CD4-positive, alpha-beta T cell treated with Interleukin-10 for 1 hour (primary cell): ENCODE results near the gene ATG16L2.
A peak's percentile ranks its signal among the peaks of the same experiment; 100 is the strongest.
"Not testable (repeated sequence)": the region's sequence is repeated elsewhere in the genome, so short reads cannot be mapped to it uniquely, and the experiment has no call there.

Experiments used
- DNase-seq: peaks from one replicate; pipeline ENCODE4 v3.0.0-alpha.2; 2020

The ATG16L2 gene

DNA sequence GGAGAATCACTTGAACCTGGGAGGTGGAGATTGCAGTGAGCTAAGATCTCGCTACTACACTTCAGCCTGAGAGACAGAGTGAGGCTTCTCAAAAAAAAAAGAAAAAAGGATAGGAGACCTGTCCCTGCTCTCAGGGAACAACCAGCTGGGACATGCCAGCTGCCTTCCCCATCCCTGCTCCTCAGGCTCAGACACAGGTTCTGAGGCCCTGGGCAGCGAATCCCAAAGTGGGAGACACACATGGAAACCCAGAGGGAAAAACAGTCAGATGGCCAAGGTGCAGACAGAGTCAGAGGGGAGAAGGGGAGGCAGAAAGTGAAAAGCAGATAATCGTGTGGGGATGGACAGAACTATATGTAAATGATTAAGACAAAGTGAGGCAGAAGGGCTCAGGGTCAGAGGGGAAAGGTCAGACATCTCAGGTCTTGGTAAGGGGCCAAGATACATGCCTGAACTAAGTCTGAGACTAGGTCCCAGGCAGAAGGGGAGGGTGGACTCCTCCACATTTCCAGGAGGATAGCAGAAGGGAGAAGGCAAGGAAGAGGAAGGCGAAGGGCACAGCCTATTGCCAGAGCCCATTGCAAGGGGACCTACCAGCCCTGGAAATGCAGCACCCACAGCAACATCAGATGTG lies 34.6 kb upstream of the ATG16L2 start:
- DNase-seq, result no peak

DNA sequence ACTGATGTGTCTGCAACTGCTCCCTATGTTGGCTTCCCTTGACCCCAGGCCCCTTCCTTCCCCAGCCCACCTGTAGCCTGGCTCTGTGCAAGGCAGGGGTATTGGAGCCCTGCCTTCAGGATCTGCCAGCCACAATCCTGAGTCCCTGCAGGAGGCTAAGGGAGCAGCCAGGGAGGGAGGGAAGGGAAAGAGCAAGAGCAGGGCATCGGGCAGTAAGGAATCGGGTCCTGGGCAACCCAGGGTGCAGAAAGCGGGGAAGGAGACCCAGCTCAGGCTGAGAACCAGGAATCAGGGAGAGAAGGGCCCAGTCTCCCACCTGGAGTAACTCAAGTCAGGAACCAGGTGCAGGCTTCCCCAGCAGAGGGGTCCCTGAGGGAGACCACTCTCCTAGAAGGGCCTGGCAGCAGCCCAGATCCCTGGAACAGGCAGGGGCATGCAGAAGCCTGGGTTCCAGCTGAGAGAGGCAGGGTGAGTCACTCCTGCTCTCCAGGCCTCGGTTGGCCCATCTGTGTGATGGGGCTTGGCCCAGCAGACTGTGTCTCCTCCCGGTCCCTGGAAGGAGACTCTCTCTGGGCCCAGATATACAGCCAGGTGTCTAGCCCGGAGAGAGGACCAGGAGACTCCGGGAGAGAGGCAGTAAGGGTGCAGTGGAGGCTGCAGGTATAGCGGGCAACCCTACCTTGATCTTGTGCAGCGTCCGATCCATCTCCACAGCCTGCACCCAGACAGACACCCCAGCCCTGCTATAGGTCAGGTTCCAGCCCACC lies 33.7 kb upstream of the ATG16L2 start:
- DNase-seq, result no peak

DNA sequence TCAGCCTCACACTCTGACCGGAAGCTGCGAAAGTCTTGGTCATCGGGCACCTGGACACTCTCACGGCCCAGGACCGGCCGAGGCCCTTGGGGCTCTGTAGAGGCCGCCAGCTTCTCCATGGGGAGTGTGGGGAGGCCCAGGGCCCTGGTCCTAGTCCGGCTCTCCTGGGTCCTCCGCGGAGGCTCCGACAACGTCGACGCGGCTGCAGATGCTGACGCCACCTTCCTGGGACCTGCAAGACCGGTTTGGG lies 33.2 kb upstream of the ATG16L2 start:
- DNase-seq, result no peak

DNA sequence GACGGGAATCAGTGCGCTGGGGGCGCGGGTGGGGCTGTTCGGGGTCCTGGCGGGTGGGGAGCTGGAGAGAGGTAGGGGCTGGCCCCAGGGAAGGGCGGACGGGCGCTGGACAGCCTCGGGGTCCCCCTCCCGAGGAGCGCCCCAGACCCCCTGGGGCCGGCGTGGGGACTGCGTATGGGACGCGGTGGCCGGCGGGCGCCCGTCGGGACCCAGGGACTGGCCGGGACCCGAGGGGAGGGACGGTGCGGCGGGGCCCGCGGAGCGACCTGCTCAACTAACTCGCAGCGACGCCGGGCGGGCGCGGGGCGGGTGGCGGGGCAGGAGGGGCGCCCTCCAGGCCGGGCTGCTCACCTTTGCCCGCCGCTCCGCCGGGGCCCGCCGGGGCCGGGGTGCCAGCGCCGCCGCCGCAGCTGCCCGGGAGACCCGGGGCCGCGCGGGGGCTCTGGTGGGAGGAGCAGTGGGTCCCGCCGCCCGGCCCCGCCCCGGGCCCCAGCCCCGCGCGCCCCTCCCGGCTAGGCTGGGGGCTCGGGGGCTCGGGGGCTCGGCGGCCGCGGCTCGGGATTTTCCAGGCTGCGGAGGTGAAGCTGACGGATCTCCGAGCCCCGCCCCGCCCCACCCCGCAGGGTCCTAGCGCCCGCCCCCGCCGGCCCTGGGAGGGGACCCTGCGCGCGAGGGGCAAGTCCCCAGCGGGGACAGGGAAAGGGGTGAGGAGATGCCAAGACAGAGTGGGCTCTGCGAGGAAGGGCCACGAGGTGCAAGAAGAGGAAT lies 32.7 kb upstream of the ATG16L2 start:
- peak; percentile 69 for DNase-seq

DNA sequence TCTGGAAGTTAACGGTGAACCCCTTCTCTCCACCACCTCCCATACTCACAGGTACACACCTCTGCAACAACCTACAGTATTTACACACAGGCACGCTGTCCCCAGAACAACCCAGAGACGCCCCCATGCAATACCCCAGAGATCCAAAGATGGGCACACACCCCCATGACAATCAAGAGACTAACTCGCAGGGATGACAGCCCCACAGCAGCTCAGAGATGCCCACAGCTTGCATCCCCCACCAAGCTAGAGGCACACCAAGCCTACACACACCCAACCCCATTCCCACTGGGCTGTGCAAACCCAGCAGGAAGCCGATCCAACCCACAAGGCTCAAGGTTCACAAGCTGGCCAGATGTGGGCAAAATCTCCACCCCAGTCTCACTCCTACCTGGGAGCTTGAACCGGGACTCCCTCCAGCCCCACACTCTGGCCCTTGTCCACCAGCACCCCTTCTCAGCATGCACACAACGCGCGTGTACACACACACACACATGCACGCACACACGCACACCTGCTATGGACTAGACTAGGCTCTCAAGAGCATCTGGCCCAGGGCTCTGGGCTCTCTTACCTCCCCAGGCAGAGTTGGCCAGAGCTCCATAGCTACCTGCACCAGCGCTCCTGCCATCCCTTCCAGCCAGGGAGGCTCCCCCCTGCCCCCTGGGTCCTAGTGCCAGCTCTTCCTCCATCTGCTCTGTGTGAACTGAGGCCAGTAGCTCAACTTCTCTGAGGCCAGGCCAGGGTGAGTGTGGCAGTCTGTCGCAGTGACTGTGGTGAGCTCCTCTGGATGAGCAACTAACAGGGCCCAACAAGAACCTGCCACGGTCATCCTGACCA lies 31.9 kb upstream of the ATG16L2 start:
- DNase-seq, result no peak

DNA sequence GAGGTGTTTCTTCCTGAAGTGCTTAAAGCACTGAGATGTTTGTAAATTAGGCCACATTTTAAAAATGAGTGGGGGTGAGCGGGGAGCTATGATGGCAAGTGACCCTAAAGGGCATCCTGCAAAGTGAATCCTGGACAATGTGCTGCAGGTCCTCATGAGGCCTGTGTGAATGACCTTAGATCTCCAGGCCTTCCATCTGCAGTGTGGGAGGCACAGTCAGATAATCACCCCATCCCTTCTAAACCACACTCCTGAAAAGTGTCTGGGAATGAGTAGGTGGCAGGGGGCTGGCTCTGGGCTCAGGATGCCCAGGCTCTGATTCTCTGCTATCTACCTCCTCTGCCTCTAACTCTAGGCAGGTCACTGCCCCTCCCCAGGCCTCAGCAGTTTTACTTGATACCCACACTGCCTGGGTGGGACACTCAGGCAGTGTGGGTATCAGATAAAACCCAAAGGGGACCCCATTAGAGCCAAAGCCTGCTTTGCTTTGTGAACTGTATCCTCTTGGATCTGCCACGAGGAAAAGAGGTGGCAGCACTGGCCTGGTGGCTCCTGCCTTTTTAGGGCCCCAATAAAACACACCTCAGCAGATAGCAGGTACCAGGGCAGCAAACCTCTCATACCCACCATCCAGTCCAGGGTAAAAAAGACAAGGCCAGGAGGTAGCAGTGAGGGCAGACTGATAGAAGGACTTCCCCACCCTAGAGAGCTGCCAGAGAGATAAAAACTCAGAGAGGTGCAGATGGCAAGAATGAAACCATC lies 30.9 kb upstream of the ATG16L2 start:
- no peak for DNase-seq

DNA sequence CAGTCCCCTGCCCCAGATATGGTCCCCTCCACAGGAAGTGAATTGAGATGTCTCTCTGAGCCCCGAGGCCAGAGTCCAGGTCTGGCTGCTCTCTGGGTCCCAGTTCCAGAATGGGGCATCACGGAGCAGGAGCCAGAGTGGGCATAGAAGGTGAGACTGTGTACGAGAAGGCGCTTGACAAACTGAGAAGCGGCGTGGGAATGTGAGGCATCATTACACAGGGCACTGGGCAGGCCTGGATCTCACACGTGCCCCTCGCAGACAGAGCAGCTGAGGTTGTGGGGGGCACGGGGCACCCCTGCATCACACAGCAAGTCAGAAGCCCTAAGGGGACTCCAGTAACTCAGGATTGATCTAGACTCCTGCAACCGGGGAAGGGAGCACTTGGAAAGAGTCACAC lies 29.5 kb upstream of the ATG16L2 start:
- DNase-seq, result no peak

DNA sequence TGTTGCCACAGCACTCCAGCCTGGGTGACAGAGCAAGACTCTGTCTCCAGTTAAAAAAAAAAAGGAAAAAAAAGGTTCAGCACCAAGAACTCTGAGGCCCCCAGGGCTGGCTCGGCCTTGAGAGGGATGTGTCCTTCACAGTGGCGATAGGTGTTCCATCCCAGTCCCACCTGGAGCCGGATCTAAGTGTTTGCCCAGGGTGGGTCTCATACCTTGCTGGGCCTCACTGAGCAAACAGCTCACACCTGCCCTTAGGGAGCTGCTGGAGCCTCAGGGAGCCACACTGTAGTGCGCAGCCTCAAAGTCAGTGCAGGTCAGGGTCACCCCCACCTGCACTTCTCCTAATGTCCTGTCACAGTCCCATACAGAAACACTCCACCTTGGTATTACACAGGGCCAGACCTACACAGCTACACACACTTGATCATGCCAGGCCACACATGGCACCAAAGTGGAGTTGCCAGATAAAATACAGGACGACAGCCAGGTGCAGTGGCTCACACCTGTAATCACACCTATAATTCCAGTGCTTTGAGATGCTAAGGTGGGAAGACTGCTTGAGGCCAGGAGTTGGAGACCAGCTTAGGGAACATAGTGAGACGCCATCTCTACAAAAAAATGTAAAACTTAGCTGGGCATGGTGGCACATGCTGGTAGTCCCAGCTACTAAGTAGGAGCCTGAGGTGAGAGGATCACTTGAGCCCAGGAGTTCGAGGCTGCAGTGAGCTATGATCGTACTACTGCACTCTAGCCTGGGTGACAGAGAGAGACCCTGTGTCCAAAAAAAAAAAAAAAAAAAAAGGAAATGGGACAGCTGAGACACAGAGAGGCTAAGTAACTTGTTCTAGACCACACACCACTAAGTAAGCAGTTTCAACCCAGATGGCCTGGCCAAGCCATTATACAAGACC lies 27.7 kb upstream of the ATG16L2 start:
- no peak for DNase-seq

DNA sequence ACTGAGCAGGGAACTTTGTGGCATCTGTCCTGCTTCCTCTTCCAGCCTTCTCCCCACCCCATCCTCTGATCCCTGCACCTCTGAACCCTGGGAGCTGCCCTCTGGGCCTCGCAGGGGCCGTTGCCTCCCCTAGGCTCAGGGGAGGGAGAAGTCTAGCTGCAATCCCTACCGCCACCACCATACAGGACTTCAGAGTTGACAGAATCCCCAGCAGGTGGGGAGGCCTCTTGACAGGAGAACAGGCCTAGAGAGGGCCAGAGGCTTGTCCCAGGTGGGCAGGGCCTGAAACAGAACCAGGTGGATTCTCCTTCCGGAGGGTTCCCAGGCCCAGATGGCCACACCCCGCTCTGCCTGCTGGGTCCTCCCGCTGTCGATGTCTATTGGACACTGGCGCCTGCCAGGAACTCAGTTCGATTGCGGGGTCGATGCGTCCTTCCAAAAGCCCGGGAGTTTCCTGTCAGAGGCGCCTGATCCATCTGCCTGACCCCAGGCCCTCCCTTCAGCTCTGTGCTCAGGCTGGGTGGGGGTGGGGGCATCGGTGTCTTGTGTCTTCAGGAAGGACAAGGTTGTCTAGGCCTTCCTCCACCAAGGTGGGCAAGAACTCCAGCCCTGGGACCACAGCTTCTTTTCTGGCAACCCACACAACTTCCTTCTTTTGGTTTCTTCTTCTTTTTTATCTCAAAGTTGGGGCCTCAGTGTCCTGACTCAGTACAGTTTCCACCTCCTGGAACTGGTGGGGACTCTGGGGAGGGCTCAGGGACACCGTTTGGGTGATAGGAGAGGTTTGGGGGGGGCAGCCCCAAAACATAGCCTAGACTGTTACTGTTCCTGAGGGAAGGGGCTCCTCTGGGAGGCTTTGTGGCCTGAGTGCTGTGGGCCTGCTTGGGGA lies 26.8 kb upstream of the ATG16L2 start:
- no peak for DNase-seq

DNA sequence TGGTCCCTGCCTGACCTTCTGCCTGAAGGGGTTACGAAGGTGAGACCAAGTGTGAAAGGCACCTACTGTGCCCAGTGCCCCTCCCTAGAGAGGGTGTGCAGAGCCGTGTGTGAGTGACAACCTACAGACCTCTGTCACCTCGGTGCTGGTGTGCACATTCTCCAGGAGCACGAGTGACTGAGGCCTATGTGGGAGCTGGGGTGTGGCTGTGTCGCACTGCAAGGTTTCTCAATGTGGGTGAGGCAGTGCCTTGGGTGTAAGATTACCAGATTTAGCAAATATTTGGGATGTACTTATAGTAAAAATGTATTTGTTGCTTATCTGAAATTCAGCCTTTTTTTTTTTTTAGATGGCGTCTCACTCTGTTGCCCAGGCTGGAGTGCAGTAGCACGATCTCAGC lies 26.0 kb upstream of the ATG16L2 start:
- DNase-seq, result no peak

DNA sequence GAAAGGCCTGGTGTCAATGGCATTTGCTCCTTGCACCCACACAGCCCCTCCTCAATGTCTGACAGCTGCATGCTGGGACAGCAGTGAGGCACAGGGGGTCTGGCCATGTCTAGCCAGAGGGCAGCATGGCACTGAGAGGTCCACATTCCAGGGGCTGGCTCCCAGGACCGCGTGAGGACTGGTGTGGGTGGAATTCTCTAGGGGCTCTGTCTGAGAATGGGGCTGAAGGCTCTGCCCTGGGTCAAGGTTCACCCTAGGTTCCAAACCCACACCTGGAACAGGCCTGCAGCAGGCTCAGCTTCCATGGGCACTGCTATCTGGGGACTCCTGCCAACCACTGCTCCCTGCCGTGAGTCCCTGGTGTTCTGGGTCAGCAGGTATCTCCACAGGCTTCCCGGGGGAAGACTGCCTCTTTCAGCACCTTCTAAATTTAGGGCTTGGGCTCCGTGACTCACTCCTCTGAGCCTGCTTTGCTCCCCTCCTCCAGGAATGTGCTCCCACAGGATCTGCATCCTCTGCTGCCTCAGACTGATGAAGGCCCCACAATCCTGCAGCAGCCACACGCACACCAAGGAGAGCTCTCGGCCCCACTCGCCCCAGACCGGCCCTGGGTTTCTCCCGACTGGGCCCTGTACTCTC lies 24.6 kb upstream of the ATG16L2 start:
- no peak for DNase-seq

DNA sequence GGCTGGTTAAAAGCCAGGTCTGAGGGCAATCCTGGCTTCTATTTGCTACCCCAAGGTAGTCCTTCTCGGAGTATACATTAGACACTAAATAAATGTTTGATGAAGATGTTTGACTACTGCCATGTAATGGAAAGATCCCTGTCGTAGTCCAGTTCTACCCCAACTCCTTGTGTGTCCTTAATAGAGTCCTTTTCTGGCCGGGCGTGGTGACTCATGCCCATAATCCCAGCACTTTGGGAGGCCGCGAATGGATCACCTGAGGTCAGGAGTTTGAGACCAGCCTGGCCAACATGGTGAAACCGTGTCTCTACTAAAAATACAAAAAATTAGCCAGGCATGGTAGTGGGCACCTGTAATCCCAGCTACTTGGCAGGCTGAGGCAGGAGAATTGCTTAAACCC lies 23.0 kb upstream of the ATG16L2 start:
- not testable (repeated sequence) for DNase-seq

DNA sequence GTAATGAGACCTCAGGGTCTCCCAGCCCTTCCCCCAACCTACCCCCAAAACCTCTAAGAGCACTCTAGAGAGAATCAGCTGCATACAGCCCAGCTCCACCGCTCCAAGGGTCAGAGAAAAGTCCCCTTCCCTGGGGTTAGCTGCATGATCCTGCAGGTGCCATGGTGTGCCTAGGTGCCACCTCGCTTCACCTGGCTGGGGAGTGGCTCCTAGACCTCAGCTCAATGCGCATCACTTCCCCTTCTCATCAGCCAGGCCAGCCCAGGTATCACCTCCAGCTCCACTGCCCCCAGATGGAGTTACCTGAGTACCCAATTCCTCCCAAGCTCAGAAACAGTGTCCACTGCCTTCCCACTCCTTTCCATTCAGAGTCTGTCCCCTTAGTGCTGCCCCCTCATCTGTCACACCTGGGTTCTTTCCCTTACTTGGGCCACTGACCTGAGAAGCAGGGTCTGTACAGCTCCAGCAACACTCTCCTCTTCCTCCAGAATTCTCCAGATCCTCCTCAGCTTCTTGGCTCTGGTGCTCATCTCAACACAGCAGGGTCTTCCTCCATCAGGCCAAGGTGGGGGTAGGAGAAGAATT lies 21.7 kb upstream of the ATG16L2 start:
- no peak for DNase-seq

DNA sequence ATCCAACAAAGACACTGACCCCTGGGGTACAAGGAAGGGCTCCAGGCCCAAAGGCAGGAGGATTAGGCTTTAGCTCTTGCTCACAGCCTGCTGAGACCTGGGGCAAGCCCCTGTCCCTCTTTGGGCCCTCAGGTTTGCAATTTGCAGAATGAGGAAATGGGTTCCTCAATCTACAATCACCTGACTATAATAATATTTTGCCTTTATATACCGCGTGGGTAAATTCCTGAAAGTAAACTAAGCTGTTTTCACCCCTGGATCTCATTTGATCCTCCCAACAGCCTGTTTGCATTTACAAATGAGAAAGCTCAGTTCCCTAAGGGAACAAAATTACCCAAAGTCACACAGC lies 21.2 kb upstream of the ATG16L2 start:
- DNase-seq, result no peak

DNA sequence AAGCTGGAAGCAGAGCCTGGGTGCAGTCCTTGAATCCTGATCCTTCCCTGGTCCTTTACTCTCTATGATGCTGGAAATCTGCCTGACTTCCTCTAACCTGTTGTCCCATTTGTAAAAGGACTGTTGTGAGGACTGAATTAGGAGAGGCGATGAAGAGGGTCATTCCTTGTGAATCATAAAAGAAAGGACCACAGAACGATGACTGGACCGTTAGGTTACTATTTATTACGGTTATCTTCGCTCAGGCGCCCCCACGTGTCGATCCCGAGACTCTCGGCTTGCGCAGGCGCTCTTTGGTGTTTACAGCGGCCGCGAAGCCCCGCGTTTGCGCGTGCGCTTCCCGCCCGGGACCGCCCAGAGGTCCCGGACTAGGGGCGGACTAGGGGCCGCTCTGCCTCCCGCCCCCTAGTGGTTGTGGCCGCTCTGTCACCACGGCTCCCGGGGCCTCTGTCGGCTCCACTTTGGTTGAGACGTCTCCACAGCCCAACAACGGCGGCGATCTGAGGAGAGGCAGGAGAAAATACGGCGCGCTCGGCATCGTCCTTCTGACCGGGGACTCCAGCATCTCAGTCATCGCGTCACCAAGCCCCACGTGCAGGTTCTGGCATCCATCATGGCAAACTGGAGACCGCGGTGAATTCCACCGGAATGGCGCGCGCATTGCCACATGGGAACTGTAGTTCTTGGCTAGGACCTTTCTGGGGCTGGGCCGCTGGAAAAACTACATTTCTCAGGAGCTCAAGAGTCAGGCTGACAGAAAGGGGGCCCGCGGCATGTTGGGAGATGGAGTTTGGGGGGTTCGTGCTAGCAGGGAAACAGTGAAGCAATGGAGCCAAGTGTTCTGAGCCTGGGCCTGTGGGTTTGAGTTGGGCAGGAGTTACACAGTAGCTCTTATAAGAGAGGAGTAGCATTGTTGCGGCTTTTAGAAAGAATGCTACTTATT lies 20.5 kb upstream of the ATG16L2 start, which contains the start of gene STARD10:
Gene STARD10, minus strand, starts transcription at position 623 of the 943 bp plus-strand sequence. CDS start 12,866 bp downstream, outside the sequence.
- DNase-seq, result peak; percentile 96

DNA sequence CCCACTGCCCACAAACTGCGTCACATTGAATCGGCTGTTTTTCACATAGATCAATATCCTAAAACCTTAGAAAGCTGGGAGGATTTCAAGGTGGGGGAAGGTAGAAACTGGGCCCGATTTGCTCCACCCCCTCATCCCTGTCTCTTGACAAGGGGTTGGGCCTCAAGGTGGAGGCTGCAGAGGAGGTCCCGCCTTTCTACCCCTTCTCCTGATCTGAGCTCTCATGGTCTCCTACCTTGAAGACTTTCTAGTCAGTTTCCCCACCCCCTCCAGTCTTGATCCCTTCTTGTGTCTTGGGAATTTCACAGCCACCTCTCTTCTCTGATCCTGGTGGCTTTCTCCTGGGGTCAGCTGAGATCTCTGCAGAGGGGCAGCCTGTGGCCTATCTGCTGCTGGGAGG lies 15.8 kb upstream of the ATG16L2 start:
- no peak for DNase-seq

DNA sequence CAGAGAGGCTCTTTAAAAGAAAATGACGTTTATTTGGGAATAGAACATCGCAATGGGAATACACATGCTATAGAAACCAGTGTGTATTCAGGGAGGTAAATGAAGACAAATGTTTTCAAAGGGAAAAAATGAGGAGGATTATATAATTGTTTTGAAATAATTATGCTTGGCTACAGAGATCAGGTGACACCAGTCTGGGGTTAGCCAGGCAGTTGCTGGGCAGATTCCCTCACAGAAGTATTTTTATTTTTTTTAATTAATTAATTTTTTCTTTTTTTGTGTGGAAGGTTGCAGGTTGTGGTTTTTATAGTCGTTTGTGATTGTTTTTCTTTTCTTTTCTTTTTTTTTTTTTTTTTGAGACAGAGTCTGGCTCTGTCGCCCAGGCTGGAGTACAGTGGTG lies 14.8 kb upstream of the ATG16L2 start:
- DNase-seq, result no peak

DNA sequence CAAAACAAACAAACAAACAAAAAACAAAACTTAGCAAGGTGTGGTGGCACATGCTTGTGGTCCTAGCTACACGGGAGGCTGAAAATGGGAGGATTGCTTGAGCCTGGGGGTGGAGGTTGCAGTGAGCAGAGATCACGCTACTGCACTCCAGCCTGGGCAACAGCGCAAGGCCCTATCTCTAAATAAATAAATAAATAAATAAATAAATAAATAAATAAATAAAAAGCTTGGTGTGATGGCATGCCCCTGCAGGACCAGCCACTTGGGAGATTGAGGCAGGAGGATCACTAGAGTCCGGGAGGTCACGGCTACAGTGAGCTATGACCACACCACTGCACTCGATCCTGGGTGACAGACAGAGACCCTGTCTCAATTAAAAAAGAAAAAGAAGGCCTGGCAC lies 11.4 kb upstream of the ATG16L2 start:
- DNase-seq, result no peak
